GM21360 (cell line): ENCODE results near the gene NCAM2.

Experiments used
- ATAC-seq: cut with Tn5 transposase; IDR thresholded peaks from one replicate; pipeline ENCODE4 v1.9.1; 2021; ENCODE audit warnings: mild to moderate bottlenecking, moderate library complexity; ENCODE audit not compliant: unreplicated experiment

The NCAM2 gene

GRCh38 chr21:20997636-20998455 lies at the start of gene NCAM2:
TSS of gene NCAM2 (plus strand) at chr21:20998409.
- no peak for ATAC-seq

GRCh38 chr21:20949884-20950283 lies 48.3 kb upstream of the NCAM2 start:
- no peak for ATAC-seq

- ATAC-seq: no peak
Observed at GRCh38 chr21:20965816-20966215, 32.4 kb upstream of the NCAM2 start.

- ATAC-seq: no peak
Observed at GRCh38 chr21:20968391-20968790, 29.8 kb upstream of the NCAM2 start.

GRCh38 chr21:20970691-20971090 lies 27.5 kb upstream of the NCAM2 start:
- no peak for ATAC-seq

GRCh38 chr21:20971296-20971921 lies 26.8 kb upstream of the NCAM2 start:
- no peak for ATAC-seq

- no peak for ATAC-seq
Observed at GRCh38 chr21:20994790-20995189, 3.4 kb upstream of the NCAM2 start.

- ATAC-seq: no peak
Observed at GRCh38 chr21:20996421-20997310, 1.5 kb upstream of the NCAM2 start.

GRCh38 chr21:20997311-20997635 lies 936 bp upstream of the NCAM2 start:
- no peak for ATAC-seq

- ATAC-seq: no peak
Observed at GRCh38 chr21:20998456-20998789, 214 bp downstream of the NCAM2 start.

- ATAC-seq: no peak
Observed at GRCh38 chr21:20998886-20999285, 677 bp downstream of the NCAM2 start.

- ATAC-seq: no peak
Observed at GRCh38 chr21:20999659-21000058, 1.4 kb downstream of the NCAM2 start.

GRCh38 chr21:21000591-21001175 lies 2.5 kb downstream of the NCAM2 start:
- no peak for ATAC-seq

- ATAC-seq: no peak
Observed at GRCh38 chr21:21001591-21002100, 3.4 kb downstream of the NCAM2 start.

- ATAC-seq: no peak
Observed at GRCh38 chr21:21002153-21002552, 3.9 kb downstream of the NCAM2 start.

GRCh38 chr21:21003701-21004100 lies 5.5 kb downstream of the NCAM2 start:
- ATAC-seq: no peak

- ATAC-seq: no peak
Observed at GRCh38 chr21:21007606-21008005, 9.4 kb downstream of the NCAM2 start.

GRCh38 chr21:21010228-21010627 lies 12.0 kb downstream of the NCAM2 start:
- no peak for ATAC-seq

GRCh38 chr21:21010698-21011097 lies 12.5 kb downstream of the NCAM2 start:
- no peak for ATAC-seq

GRCh38 chr21:21018821-21019220 lies 20.6 kb downstream of the NCAM2 start:
- ATAC-seq: no peak

- no peak for ATAC-seq
Observed at GRCh38 chr21:21019681-21020080, 21.5 kb downstream of the NCAM2 start.
